GM12892 (cell line): Measurements from ENCODE around the gene ZNF207.
"Not testable (repeated sequence)": the region's sequence is repeated elsewhere in the genome, so short reads cannot be mapped to it uniquely, and the experiment has no call there.

Experiments
- DNase-seq: peaks from one replicate; pipeline ENCODE4 v3.0.0; 2011; ENCODE audit not compliant: insufficient read length
- FAIRE-seq: peaks from 2 replicates; lab custom pipeline; 2011; peaks lifted over from hg19 to GRCh38; lab: Jason Lieb, UNC
- POLR2A ChIP-seq: IDR thresholded peaks from 2 replicates; pipeline ENCODE4 v1.6.1; 2011; ENCODE audit warnings: low read depth, low read length, control low read depth
- POLR2AphosphoS5 ChIP-seq: IDR thresholded peaks from 2 replicates; pipeline ENCODE4 v1.6.1; 2011; ENCODE audit warnings: low read depth, low read length, control low read depth
- TAF1 ChIP-seq: IDR thresholded peaks from 2 replicates; pipeline ENCODE4 v1.6.1; 2011; ENCODE audit warnings: low read depth, mild to moderate bottlenecking, control low read depth, low read length, borderline replicate concordance

The ZNF207 gene

GRCh38 chr17:32342603-32343325, 7.2 kb upstream of the ZNF207 start:
- FAIRE-seq = no peak
- DNase-seq = no peak
- TF ChIP-seq POLR2AphosphoS5 (no peak), POLR2A (no peak), TAF1 (no peak)

DNA sequence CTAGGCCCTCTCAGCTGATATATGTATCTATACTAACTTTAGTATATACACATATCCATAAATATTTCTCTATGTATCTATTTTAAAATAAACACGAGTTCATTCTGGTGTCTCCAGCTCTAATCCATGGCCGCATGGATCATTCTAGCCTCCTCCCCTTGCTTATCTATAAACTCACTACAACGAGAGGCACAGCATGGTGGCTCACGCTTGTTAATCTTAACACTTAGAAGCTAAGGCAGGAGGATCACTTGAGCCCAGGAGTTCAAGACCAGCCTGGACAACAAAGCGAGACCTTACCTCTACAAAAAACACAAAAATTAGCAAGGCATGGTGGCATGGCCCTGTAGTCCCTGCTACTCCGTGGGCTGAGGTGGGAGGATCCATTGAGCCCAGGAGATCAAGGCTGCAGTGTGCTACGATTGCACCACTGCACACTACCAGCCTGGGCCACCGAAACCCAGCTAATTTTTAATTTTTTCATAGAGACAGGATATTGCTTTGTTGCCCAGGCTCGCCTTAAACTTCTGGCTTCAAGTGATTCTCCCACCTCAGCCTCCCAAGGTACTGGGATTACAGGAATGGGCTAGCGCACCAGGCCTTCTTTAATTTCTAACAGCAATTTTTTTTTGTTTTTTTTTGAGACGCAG, 3.9 kb upstream of the ZNF207 start:
- no peak for DNase-seq
- TF ChIP-seq POLR2A (no peak), TAF1 (no peak), POLR2AphosphoS5 (no peak)
- FAIRE-seq = no peak

DNA sequence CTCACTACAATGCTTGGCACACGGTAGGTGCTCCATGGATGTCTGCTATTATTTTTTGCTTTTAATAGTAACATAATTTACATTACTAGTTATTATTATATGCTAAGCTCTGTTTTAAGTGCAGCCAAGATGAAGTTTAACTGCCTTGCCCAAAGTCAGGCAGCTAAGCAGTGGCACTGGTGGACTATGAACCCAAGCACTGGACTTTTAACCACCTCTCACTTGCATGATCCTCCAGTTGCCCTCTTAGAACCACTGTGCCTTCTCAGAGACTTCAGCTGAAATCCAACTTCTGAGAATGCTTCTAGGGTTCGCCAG, 1.5 kb upstream of the ZNF207 start:
- DNase-seq (no peak), FAIRE-seq (no peak)
- TF ChIP-seq TAF1 (no peak), POLR2A (no peak), POLR2AphosphoS5 (no peak)

- FAIRE-seq (peak; percentile 17), DNase-seq (peak; percentile 10)
- no peak for TF ChIP-seq POLR2A
- TF ChIP-seq POLR2AphosphoS5 = no peak
- no peak for TF ChIP-seq TAF1
These were observed 479 bp upstream of the ZNF207 start for GRCh38 chr17:32349503-32349853.

DNA sequence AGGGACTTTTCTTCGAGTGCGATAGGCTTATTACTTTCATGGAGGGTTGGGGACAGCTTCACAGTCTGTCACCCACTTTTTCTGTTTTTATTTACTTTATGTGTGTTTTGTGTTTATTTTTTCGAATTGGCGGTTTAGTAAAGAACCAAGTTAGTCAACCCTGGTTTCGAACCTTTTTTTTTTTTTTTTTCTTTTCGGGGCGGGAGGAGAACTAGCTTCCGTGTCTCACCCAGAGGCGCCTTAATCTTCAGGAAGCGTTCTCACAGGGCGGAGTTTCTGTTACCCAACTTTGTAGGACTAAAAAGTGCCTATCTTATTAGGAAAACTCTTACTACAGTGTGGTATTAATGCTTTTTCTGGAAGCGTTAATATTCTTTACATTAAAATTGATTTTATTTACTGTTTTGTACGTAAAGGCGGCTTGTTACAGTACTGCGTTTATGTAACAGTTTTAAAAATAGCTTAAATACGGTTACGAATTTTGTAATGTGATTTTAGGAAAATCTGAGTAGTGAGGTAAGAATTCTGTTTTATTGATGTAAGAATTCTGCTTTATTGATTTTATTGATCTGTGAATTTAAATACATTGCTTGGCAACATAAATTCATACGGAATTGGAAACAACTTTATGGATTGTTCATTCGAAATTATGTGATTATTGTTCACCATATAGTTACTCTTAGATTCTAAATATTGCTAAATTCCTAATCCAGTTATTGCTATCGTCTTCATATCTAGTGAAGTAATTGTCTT, 885 bp downstream of the ZNF207 start:
- DNase-seq = peak; percentile 23
- peak; percentile 54 for FAIRE-seq
- TF ChIP-seq POLR2AphosphoS5 (no peak), POLR2A (no peak), TAF1 (no peak)

DNA sequence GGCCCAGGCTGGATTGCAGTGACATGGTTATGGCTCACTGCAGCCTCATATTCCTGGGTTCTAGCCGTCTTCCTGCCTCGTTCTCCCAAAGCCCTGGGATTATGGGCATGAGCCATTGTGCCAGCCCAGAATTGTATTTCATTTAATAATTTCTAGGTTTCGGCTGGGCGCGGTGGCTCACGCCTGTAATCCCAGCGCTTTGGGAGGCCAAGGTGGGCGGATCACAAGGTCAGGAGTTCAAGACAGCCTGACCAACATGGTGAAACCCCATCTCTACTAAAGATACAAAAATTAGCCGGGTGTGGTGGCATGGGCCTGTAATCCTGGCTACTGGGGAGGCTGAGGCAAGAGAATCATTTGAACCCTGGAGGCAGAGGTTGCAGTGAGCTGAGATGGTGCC, 2.8 kb downstream of the ZNF207 start:
- FAIRE-seq, DNase-seq: not testable (repeated sequence)

- FAIRE-seq (no peak), DNase-seq (no peak)
- no peak for TF ChIP-seq TAF1
- no peak for TF ChIP-seq POLR2A
These were observed 5.9 kb downstream of the ZNF207 start for GRCh38 chr17:32355649-32356377.

- FAIRE-seq = no peak
- TF ChIP-seq POLR2AphosphoS5 (no peak), POLR2A (no peak), TAF1 (no peak)
- DNase-seq = no peak
These were observed 6.4 kb downstream of the ZNF207 start for GRCh38 chr17:32356378-32356743.

DNA sequence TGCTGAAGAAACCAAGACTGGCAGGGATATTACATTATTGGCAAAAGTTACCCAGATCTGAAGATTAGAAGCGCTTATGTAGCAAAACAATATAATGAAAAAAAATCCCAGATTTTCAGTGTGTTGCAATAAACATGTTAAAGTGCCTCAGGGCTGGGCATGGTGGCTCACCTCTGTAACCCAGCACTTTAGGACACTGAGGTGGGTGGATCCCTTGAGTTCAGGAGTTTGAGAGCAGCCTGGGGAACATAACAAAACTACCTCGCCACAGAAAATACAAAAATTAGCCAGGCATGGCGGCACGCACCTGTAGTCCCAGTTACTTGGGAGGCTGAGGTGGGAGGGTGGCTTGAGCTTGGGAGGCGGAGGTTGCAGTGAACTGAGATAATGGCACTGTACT, 6.8 kb downstream of the ZNF207 start:
- TF ChIP-seq POLR2A (no peak), POLR2AphosphoS5 (no peak), TAF1 (no peak)
- DNase-seq (no peak), FAIRE-seq (no peak)

DNA sequence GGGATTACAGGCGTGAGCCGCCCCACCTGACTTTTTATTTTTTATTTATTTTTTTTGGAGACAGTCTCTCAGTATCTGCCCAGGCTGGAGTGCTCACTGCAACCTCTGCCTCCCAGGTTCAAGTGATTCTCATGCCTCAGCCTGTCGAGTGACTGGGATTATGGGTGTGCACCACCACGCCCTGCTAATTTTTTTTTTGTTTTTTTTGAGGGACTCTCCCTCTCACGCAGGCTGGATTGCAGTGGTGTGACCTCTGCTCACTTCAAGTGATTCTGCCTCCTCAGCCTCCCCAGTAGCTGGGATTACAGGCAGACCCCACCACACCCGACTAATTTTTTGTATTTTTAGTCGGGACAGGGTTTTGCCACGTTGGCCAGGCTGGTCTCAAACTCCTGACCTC, 7.7 kb downstream of the ZNF207 start:
- DNase-seq = no peak
- no peak for FAIRE-seq
- no peak for TF ChIP-seq POLR2A
- TF ChIP-seq TAF1 = no peak
- no peak for TF ChIP-seq POLR2AphosphoS5

DNA sequence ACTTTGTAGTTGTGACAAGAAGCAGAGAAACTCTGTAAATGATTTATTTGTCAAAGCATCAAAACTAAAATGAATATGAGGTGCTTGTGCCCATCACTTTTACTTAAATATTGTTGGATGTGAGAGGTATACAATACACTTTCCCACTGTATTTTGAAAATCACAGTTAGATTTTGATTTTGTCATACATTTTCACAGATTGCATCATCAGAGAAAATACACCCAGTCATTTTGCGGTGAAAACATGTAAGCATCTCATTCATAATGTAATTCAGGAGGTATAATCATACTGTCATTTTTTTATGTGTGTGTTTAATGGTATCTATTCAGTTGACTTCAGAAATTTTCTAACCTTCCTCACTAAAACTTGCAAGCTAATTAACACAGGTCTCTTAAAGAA, 11.3 kb downstream of the ZNF207 start:
- no peak for FAIRE-seq
- no peak for TF ChIP-seq TAF1
- TF ChIP-seq POLR2A = no peak
- TF ChIP-seq POLR2AphosphoS5 = no peak
- no peak for DNase-seq
